IMR-90 (cell line): ENCODE measurements around the gene GPR161. TPM values are rescaled to one million over a fixed set of nuclear protein-coding genes. Genes with fewer than 3 reads are reported as not detected.

Experiments used
- ATAC-seq: fragments of 200-7000 bp; cut with Tn5 transposase; 2 replicates; pipeline ENCODE4 v1.9.1; 2020; ENCODE audit warnings: low read depth, mild to moderate bottlenecking, moderate library complexity
- BruUV-seq: library from RNA; stranded (reverse); fragments of 400-500 nt; replicated peaks from 2 replicates; lab custom pipeline; 2021; lab: Mats Ljungman, UMichigan
- CTCF ChIA-PET: fragments of 300-600 bp; formaldehyde crosslinking; extraction: SDS; loops from one replicate; lab custom pipeline; 2021; ENCODE audit warnings: antibody characterized with exemption; lab: Yijun Ruan, JAX
- POLR2A ChIA-PET: fragments of 300-600 bp; sonication (Branson Sonifier 250); formaldehyde crosslinking; loops from one replicate; lab custom pipeline; 2022; ENCODE audit warnings: antibody characterized with exemption; ENCODE audit not compliant: unreplicated experiment; lab: Charles Lee
- DNase-seq: peaks from one replicate; pipeline ENCODE4 v3.0.0; 2013
- H2AFZ ChIP-seq: replicated peaks from 2 replicates; pipeline ENCODE3; 2013; ENCODE audit warnings: low read length, mild to moderate bottlenecking; ENCODE audit not compliant: poor library complexity
- H2AK5ac ChIP-seq: 2 replicates; pipeline ENCODE4 v1.6.1; 2013; ENCODE audit warnings: low read depth, low read length, inconsistent platforms
- H2AK9ac ChIP-seq: replicated peaks from 2 replicates; pipeline ENCODE3; 2013; ENCODE audit warnings: mild to moderate bottlenecking, low read depth, low read length, moderate library complexity; ENCODE audit not compliant: poor library complexity
- H2BK120ac ChIP-seq: 2 replicates; pipeline ENCODE4 v1.6.1; 2013; ENCODE audit warnings: low read depth, low read length, inconsistent platforms
- H2BK15ac ChIP-seq: 3 replicates; pipeline ENCODE4 v1.6.1; 2013; ENCODE audit warnings: low read depth, low read length, inconsistent platforms
- H2BK20ac ChIP-seq: 2 replicates; pipeline ENCODE4 v1.6.1; 2013; ENCODE audit warnings: low read depth, mild to moderate bottlenecking, inconsistent platforms, low read length, moderate library complexity
- H2BK5ac ChIP-seq: 2 replicates; pipeline ENCODE4 v1.6.1; 2013; ENCODE audit warnings: mild to moderate bottlenecking, low read depth, low read length, inconsistent platforms; ENCODE audit not compliant: poor library complexity, severe bottlenecking
- H3K14ac ChIP-seq: replicated peaks from 2 replicates; pipeline ENCODE4 v1.6.1; 2013; ENCODE audit warnings: low read depth, low read length, inconsistent platforms
- H3K18ac ChIP-seq: 2 replicates; pipeline ENCODE4 v1.6.1; 2013; ENCODE audit warnings: low read depth, low read length, control low read depth
- H3K23ac ChIP-seq: 2 replicates; pipeline ENCODE4 v1.6.1; 2013; ENCODE audit warnings: low read depth, low read length, inconsistent platforms
- H3K27ac ChIP-seq: 2 replicates; pipeline ENCODE4 v1.5.1; 2013; ENCODE audit warnings: mild to moderate bottlenecking, control low read depth, low read length; ENCODE audit not compliant: insufficient read depth
- H3K27me3 ChIP-seq: 2 replicates; pipeline ENCODE4 v1.6.1; 2013; ENCODE audit warnings: low read length; ENCODE audit not compliant: control insufficient read depth, insufficient read depth
- H3K36me3 ChIP-seq: 2 replicates; pipeline ENCODE4 v1.6.1; 2013; ENCODE audit warnings: low read length, mixed read lengths; ENCODE audit not compliant: control insufficient read depth, insufficient read depth
- H3K4ac ChIP-seq: 2 replicates; pipeline ENCODE4 v1.6.1; 2013; ENCODE audit warnings: low read depth, low read length, inconsistent platforms
- H3K4me1 ChIP-seq: 2 replicates; pipeline ENCODE4 v1.6.1; 2013; ENCODE audit warnings: low read length, mixed read lengths; ENCODE audit not compliant: control insufficient read depth, insufficient read depth
- H3K4me2 ChIP-seq: 2 replicates; pipeline ENCODE4 v1.6.1; 2013; ENCODE audit warnings: low read depth, mild to moderate bottlenecking, control low read depth, low read length, moderate library complexity
- H3K4me3 ChIP-seq: 2 replicates; pipeline ENCODE4 v1.5.1; 2013; ENCODE audit warnings: low read depth, mild to moderate bottlenecking, control low read depth, low read length, moderate library complexity; ENCODE audit not compliant: insufficient read depth
- H3K56ac ChIP-seq: 2 replicates; pipeline ENCODE4 v1.6.1; 2013; ENCODE audit warnings: low read length, inconsistent platforms; ENCODE audit not compliant: insufficient read depth; ENCODE audit errors: extremely low read depth
- H3K79me1 ChIP-seq, 2 experiments: 2 replicates each; pipeline ENCODE4 v1.6.1; 2013; ENCODE audit warnings: low read length in 2 of 2, inconsistent platforms in 1 of 2, low read depth in 1 of 2
- H3K9ac ChIP-seq: 2 replicates; pipeline ENCODE4 v1.6.1; 2013; ENCODE audit warnings: low read depth, low read length, control low read depth
- H3K9me1 ChIP-seq: 2 replicates; pipeline ENCODE4 v1.6.1; 2013; ENCODE audit warnings: low read length, inconsistent platforms; ENCODE audit not compliant: insufficient read depth
- H3K9me3 ChIP-seq: 2 replicates; pipeline ENCODE4 v1.6.1; 2013; ENCODE audit warnings: low read length; ENCODE audit not compliant: control insufficient read depth, insufficient read depth
- H4K20me1 ChIP-seq: 2 replicates; pipeline ENCODE4 v1.6.1; 2013; ENCODE audit warnings: low read length, inconsistent platforms; ENCODE audit not compliant: insufficient read depth
- H4K5ac ChIP-seq: 2 replicates; pipeline ENCODE4 v1.6.1; 2013; ENCODE audit warnings: mild to moderate bottlenecking, low read depth, low read length, control low read depth
- H4K8ac ChIP-seq, 2 experiments: 2 replicates each; pipeline ENCODE4 v1.6.1; 2013; ENCODE audit warnings: low read depth in 2 of 2, low read length in 2 of 2, control low read depth in 1 of 2, inconsistent platforms in 1 of 2
- H4K91ac ChIP-seq: 2 replicates; pipeline ENCODE4 v1.6.1; 2013; ENCODE audit warnings: low read depth, low read length, inconsistent platforms; ENCODE audit not compliant: insufficient read depth
- CEBPB ChIP-seq: IDR thresholded peaks from 2 replicates; pipeline ENCODE4 v1.6.1; 2012; ENCODE audit warnings: low read depth, low read length, improper control_type of control experiment
- MAFK ChIP-seq: IDR thresholded peaks from 2 replicates; pipeline ENCODE4 v1.6.1; 2012; ENCODE audit warnings: low read depth, low read length, improper control_type of control experiment
- MXI1 ChIP-seq: IDR thresholded peaks from 2 replicates; pipeline ENCODE4 v1.6.1; 2012; ENCODE audit warnings: low read depth, mild to moderate bottlenecking, low read length, moderate library complexity, borderline replicate concordance
- SMC3 ChIP-seq: fragments of 150-350 bp; IDR thresholded peaks from 2 replicates; pipeline ENCODE4 v1.6.1; 2016; ENCODE audit warnings: low read depth, mild to moderate bottlenecking, antibody characterized with exemption, low read length, moderate library complexity
- WGBS, 2 experiments: methylation state at CpG; one replicate each; pipeline versions ENCODE4 v1.1.5 to v1.1.7; 2013; ENCODE audit warnings: missing lambda C conversion rate in 2 of 2; ENCODE audit not compliant: insufficient read length in 1 of 2; ENCODE audit errors: extremely low coverage in 2 of 2; 5-methylcytosine and 5-hydroxymethylcytosine counted together
- dilution Hi-C: fragments of 300-500 bp; cut with HindIII; formaldehyde crosslinking; loops from one replicate; pipeline ENCODE4 v1.14.3; 2018; ENCODE audit warnings: low sequenced_read_pairs; ENCODE audit not compliant: unreplicated experiment
- in situ Hi-C: fragments of 300-500 bp; cut with MboI; formaldehyde crosslinking; loops from 3 replicates; pipeline ENCODE4 v1.14.3; 2019; ENCODE audit warnings: low sequenced_read_pairs, inconsistent platforms, mixed read lengths
- intact Hi-C: fragments of 100-400 bp; cut with micrococcal nuclease; formaldehyde crosslinking; loops from 2 replicates; pipeline ENCODE4 v1.10.0; 2022
- polyA plus RNA-seq, 3 experiments: library from polyadenylated mRNA; depleted of rRNA; stranded (reverse); fragments of >200 nt; gene quantifications; 2 replicates each; pipeline ENCODE4 v1.2.3, GENCODE V29; 2012; ENCODE audit warnings: low replicate concordance in 1 of 3
- total RNA-seq: library from RNA; depleted of rRNA; stranded (reverse); fragments of >200 nt; gene quantifications from 2 replicates; pipeline ENCODE4 v1.2.3, GENCODE V29; 2012
- TF ChIP-seq, protein P1 (sequence below): fragments of 150-350 bp; IDR thresholded peaks from 2 replicates; pipeline ENCODE4 v1.6.1; 2017; ENCODE audit warnings: mild to moderate bottlenecking, antibody characterized with exemption, low read length, low read depth

The GPR161 gene
- total and polyA plus RNA-seq, 2 of the 4 experiments (the other 2 are of a cell fraction): 12.5 to 13.3 TPM

DNA sequence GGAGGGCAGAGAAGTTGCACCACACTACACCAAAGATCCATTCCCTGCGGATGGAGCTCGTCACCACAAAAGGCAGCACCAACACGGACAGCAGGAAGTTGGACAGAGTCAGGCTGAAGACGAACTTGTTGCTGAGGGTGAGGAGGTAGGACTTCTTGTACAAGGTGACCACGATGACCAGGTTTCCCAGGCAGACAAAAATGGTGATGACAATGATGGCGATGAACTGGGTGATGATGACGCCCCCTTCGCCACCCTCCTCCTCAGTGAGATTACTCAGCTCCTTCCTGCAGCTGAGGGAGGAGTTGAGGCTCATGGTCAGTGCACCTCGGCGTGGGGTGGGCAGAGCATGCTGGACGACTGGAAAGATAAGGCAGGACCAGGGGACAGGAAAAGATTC lies 32.2 kb downstream of the GPR161 start:
- Histone ChIP-seq H2BK5ac (no peak overlapping the region), H2BK15ac (no peak overlapping the region), H4K91ac (no peak overlapping the region), H3K14ac (no peak overlapping the region), H2BK120ac (no peak overlapping the region), H3K27me3 (no peaks in the 10 kb centered on the region), H2AFZ (no peak overlapping the region), H3K18ac (no peak overlapping the region), H4K20me1 (no peaks in the 10 kb centered on the region), H3K9me1 (peaks cover 7% of the 10 kb centered on the region; the same call in 1 of the 2 replicates), H3K79me1 (peaks cover 4 to 12% of the 10 kb centered on the region in 2 experiments; a peak in 2 of 4 replicates), H3K23ac (no peak overlapping the region), H3K27ac (no peak overlapping the region), H2AK5ac (no peak overlapping the region), H3K4me3 (no peak overlapping the region), H2AK9ac (no peak overlapping the region), H3K4me2 (no peak overlapping the region), H4K5ac (no peak overlapping the region), H4K8ac (no peak overlapping the region), H3K4me1 (no peaks in the 10 kb centered on the region), H3K36me3 (peaks cover 18% of the 10 kb centered on the region), H3K4ac (no peak overlapping the region), H2BK20ac (no peak overlapping the region), H3K9me3 (no peaks in the 10 kb centered on the region), H3K9ac (no peak overlapping the region), H3K56ac (no peak overlapping the region)
- no CpG with 5 or more reads among the region's 11 CpGs for WGBS, 2 experiments
- in situ Hi-C loops: no loop called here
- no TSS peak for BruUV-seq
- DNase-seq: no peak
- dilution Hi-C loops: no loop called here
- ChIA-PET POLR2A (no interaction called here), CTCF (no interaction called here)
- TF ChIP-seq MAFK (no peak), CEBPB (no peak), SMC3 (no peak), MXI1 (no peak)
- TF ChIP-seq, protein P1, sequence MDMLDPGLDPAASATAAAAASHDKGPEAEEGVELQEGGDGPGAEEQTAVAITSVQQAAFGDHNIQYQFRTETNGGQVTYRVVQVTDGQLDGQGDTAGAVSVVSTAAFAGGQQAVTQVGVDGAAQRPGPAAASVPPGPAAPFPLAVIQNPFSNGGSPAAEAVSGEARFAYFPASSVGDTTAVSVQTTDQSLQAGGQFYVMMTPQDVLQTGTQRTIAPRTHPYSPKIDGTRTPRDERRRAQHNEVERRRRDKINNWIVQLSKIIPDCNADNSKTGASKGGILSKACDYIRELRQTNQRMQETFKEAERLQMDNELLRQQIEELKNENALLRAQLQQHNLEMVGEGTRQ: no peak
- intact Hi-C loops: no loop called here
- ATAC-seq: no peak
